HL-60 (cell line): Measurements from ENCODE around the gene PRICKLE3.

Experiments
- GABPA ChIP-seq: IDR thresholded peaks from 2 replicates; pipeline ENCODE4 v1.6.1; 2012; ENCODE audit warnings: low read depth
- POLR2AphosphoS5 ChIP-seq: IDR thresholded peaks from 2 replicates; pipeline ENCODE4 v1.6.1; 2012; ENCODE audit warnings: low read depth
- SPI1 ChIP-seq: IDR thresholded peaks from 2 replicates; pipeline ENCODE4 v1.6.1; 2012; ENCODE audit warnings: low read depth, mild to moderate bottlenecking, borderline replicate concordance
- TF ChIP-seq, protein P1 (sequence below): IDR thresholded peaks from one replicate; pipeline ENCODE4 v1.5.1; 2011; ENCODE audit warnings: low read length, control low read depth, inconsistent platforms; ENCODE audit not compliant: insufficient read depth
- TF ChIP-seq, protein P2 (sequence below): IDR thresholded peaks from 2 replicates; pipeline ENCODE4 v1.6.1; 2012; ENCODE audit warnings: low read depth; ENCODE audit not compliant: insufficient replicate concordance

GRCh38 chrX:49191574-49192011 is 5.4 kb upstream of the PRICKLE3 start:
- TF ChIP-seq, protein P1, sequence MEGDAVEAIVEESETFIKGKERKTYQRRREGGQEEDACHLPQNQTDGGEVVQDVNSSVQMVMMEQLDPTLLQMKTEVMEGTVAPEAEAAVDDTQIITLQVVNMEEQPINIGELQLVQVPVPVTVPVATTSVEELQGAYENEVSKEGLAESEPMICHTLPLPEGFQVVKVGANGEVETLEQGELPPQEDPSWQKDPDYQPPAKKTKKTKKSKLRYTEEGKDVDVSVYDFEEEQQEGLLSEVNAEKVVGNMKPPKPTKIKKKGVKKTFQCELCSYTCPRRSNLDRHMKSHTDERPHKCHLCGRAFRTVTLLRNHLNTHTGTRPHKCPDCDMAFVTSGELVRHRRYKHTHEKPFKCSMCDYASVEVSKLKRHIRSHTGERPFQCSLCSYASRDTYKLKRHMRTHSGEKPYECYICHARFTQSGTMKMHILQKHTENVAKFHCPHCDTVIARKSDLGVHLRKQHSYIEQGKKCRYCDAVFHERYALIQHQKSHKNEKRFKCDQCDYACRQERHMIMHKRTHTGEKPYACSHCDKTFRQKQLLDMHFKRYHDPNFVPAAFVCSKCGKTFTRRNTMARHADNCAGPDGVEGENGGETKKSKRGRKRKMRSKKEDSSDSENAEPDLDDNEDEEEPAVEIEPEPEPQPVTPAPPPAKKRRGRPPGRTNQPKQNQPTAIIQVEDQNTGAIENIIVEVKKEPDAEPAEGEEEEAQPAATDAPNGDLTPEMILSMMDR = no peak
- TF ChIP-seq SPI1 (no peak), POLR2AphosphoS5 (no peak; the same call in 1 of the 2 replicates), GABPA (no peak)
- TF ChIP-seq, protein P2, sequence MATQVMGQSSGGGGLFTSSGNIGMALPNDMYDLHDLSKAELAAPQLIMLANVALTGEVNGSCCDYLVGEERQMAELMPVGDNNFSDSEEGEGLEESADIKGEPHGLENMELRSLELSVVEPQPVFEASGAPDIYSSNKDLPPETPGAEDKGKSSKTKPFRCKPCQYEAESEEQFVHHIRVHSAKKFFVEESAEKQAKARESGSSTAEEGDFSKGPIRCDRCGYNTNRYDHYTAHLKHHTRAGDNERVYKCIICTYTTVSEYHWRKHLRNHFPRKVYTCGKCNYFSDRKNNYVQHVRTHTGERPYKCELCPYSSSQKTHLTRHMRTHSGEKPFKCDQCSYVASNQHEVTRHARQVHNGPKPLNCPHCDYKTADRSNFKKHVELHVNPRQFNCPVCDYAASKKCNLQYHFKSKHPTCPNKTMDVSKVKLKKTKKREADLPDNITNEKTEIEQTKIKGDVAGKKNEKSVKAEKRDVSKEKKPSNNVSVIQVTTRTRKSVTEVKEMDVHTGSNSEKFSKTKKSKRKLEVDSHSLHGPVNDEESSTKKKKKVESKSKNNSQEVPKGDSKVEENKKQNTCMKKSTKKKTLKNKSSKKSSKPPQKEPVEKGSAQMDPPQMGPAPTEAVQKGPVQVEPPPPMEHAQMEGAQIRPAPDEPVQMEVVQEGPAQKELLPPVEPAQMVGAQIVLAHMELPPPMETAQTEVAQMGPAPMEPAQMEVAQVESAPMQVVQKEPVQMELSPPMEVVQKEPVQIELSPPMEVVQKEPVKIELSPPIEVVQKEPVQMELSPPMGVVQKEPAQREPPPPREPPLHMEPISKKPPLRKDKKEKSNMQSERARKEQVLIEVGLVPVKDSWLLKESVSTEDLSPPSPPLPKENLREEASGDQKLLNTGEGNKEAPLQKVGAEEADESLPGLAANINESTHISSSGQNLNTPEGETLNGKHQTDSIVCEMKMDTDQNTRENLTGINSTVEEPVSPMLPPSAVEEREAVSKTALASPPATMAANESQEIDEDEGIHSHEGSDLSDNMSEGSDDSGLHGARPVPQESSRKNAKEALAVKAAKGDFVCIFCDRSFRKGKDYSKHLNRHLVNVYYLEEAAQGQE = no peak
